ACC112 (cell line): ENCODE measurements around the gene HES7.
"Not testable (repeated sequence)": the region's sequence is repeated elsewhere in the genome, so short reads cannot be mapped to it uniquely, and the experiment has no call there.

Source experiments
- H2AFZ ChIP-seq: fragments of 200-600 bp; sonication (generic); one replicate; pipeline ENCODE4 v1.6.0; 2017; ENCODE audit warnings: antibody characterized with exemption, low read length; ENCODE audit not compliant: unreplicated experiment
- H3K27ac ChIP-seq: fragments of 200-600 bp; sonication (generic); 2 replicates; pipeline ENCODE4 v1.5.1; 2014; ENCODE audit warnings: low read depth, mild to moderate bottlenecking, antibody characterized with exemption, low read length, moderate library complexity
- H3K27me3 ChIP-seq: fragments of 200-600 bp; sonication (generic); 2 replicates; pipeline ENCODE4 v1.6.1; 2014; ENCODE audit warnings: mild to moderate bottlenecking, antibody characterized with exemption, low read length, moderate library complexity, mixed read lengths; ENCODE audit not compliant: insufficient read depth
- H3K36me3 ChIP-seq: fragments of 200-600 bp; sonication (generic); 2 replicates; pipeline ENCODE4 v1.6.1; 2016; ENCODE audit warnings: mild to moderate bottlenecking, antibody characterized with exemption, low read length, moderate library complexity, mixed read lengths; ENCODE audit not compliant: insufficient read depth
- H3K4me1 ChIP-seq: fragments of 200-600 bp; sonication (generic); one replicate; pipeline ENCODE4 v1.6.1; 2016; ENCODE audit warnings: low read length, mixed read lengths; ENCODE audit not compliant: insufficient read depth, unreplicated experiment, control insufficient read depth
- H3K4me3 ChIP-seq: fragments of 200-600 bp; sonication (generic); 2 replicates; pipeline ENCODE4 v1.5.1; 2014; ENCODE audit warnings: mild to moderate bottlenecking, low read depth, low read length
- H3K79me2 ChIP-seq: fragments of 200-600 bp; sonication (generic); one replicate; pipeline ENCODE4 v1.6.0; 2016; ENCODE audit warnings: low read length; ENCODE audit not compliant: control insufficient read depth, unreplicated experiment, insufficient read depth

HES7 gene

DNA sequence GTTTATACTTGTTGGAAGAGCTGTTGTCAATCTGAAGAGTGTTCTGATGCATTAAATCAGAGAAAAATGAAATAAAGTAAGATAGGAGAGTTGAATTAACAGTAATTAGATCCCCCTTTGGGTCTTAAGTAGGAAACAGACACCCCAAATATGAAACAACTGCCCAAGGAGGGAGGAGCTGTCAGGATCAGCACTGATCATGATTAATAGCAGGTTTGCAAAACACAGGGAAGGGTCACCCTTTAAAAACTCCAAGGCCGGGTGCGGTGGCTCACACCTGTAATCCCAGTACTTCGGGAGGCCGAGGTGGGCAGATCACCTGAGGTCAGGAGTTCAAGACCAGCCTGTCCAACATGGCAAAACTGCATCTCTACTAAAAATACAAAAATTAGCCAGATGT is 16.9 kb downstream of the HES7 start:
- not testable (repeated sequence) for H3K27ac ChIP-seq, H2AFZ ChIP-seq, H3K36me3 ChIP-seq, H3K79me2 ChIP-seq, H3K4me3 ChIP-seq
- Histone ChIP-seq H3K27me3 (peaks cover 11% of the 10 kb centered on the region), H3K4me1 (peaks cover 13% of the 10 kb centered on the region)

GRCh38 chr17:8105957-8106398 is 17.9 kb downstream of the HES7 start:
- Histone ChIP-seq H3K27ac (no peak overlapping the region), H3K79me2 (no peaks in the 10 kb centered on the region), H3K36me3 (no peaks in the 10 kb centered on the region), H3K4me1 (peaks cover 13% of the 10 kb centered on the region), H3K4me3 (no peak overlapping the region), H2AFZ (peak overlapping the region; percentile 14), H3K27me3 (peaks cover 5% of the 10 kb centered on the region; the same call in 1 of the 2 replicates)

- Histone ChIP-seq H3K4me3 (no peak overlapping the region), H3K4me1 (peaks cover 13% of the 10 kb centered on the region), H3K27ac (no peak overlapping the region), H2AFZ (no peak overlapping the region), H3K27me3 (peaks cover 3% of the 10 kb centered on the region; the same call in 1 of the 2 replicates), H3K36me3 (no peaks in the 10 kb centered on the region), H3K79me2 (no peaks in the 10 kb centered on the region)
These were observed 19.0 kb downstream of the HES7 start for GRCh38 chr17:8104911-8105310.

- no peak overlapping the region for H3K27ac ChIP-seq
These were observed 20.4 kb downstream of the HES7 start for GRCh38 chr17:8103549-8103948.

GRCh38 chr17:8101721-8102120 is 22.2 kb downstream of the HES7 start:
- peaks cover 13% of the 10 kb centered on the region for H3K4me1 ChIP-seq
- no peak overlapping the region for H3K27ac ChIP-seq
- H3K36me3 ChIP-seq: no peaks in the 10 kb centered on the region
- no peak overlapping the region for H3K4me3 ChIP-seq
- no peaks in the 10 kb centered on the region for H3K27me3 ChIP-seq
- H2AFZ ChIP-seq: no peak overlapping the region
- H3K79me2 ChIP-seq: no peaks in the 10 kb centered on the region

More at GRCh38 chr17:8103549-8103948, 20.4 kb downstream of the HES7 start:
- no peak overlapping the region for H2AFZ ChIP-seq
- H3K27me3 ChIP-seq: no peaks in the 10 kb centered on the region
- no peaks in the 10 kb centered on the region for H3K36me3 ChIP-seq
- H3K4me1 ChIP-seq: peaks cover 13% of the 10 kb centered on the region
- no peak overlapping the region for H3K4me3 ChIP-seq
- no peaks in the 10 kb centered on the region for H3K79me2 ChIP-seq

- no peaks in the 10 kb centered on the region for H3K27me3 ChIP-seq
- H2AFZ ChIP-seq: no peak overlapping the region
- no peaks in the 10 kb centered on the region for H3K36me3 ChIP-seq
- H3K27ac ChIP-seq: no peak overlapping the region
- H3K4me1 ChIP-seq: peaks cover 9% of the 10 kb centered on the region
- no peaks in the 10 kb centered on the region for H3K79me2 ChIP-seq
- H3K4me3 ChIP-seq: no peak overlapping the region
These were observed 23.1 kb downstream of the HES7 start for GRCh38 chr17:8100763-8101162.

GRCh38 chr17:8100111-8100510 is 23.8 kb downstream of the HES7 start:
- Histone ChIP-seq H3K27ac (no peak overlapping the region), H3K4me1 (peaks cover 9% of the 10 kb centered on the region), H3K79me2 (no peaks in the 10 kb centered on the region), H3K27me3 (no peaks in the 10 kb centered on the region), H3K36me3 (no peaks in the 10 kb centered on the region), H2AFZ (no peak overlapping the region), H3K4me3 (no peak overlapping the region)

- Histone ChIP-seq H3K79me2 (no peaks in the 10 kb centered on the region), H3K4me1 (peaks cover under 1% of the 10 kb centered on the region), H2AFZ (no peak overlapping the region), H3K27ac (no peak overlapping the region), H3K36me3 (no peaks in the 10 kb centered on the region), H3K27me3 (no peaks in the 10 kb centered on the region), H3K4me3 (no peak overlapping the region)
These were observed 27.4 kb downstream of the HES7 start for GRCh38 chr17:8096541-8096940.

GRCh38 chr17:8095361-8095760 is 28.5 kb downstream of the HES7 start:
- H3K36me3 ChIP-seq: no peaks in the 10 kb centered on the region
- no peaks in the 10 kb centered on the region for H3K27me3 ChIP-seq
- no peaks in the 10 kb centered on the region for H3K79me2 ChIP-seq
- no peak overlapping the region for H2AFZ ChIP-seq
- no peak overlapping the region for H3K27ac ChIP-seq
- no peak overlapping the region for H3K4me3 ChIP-seq
- peaks cover 12% of the 10 kb centered on the region for H3K4me1 ChIP-seq

DNA sequence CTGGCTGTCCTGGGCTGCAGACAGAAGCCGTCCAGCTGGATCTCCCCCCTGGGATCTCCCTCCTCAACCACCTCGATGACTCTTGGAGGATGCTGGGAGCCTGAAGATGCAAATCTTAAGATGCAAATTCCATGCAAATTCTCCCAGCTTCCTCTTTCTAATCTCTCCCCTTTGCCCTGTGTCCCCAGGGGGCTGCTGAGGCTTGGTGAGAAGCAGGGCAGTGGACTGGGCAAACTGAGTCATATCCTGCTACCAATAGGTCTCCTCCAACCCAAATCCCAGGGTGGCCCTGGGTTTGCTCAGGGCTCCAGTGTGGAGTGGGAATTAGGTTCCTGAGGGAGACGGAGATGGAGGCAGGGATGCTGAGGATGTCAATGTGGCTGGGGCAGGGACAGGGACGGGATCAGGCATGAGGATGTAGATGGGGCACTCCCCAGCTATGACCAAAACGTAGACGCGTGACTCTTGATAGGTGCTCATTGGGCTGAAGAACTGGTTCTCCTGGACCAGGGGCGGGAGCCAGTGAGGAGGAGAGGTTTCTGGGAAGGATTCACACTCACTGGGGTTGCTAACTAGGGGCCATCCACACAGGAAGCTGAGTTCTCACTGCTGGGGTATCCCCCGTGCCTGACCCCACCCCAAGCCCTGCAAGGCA is 32.7 kb downstream of the HES7 start:
- Histone ChIP-seq H3K79me2 (no peaks in the 10 kb centered on the region), H3K4me3 (no peak overlapping the region), H3K27ac (no peak overlapping the region), H2AFZ (no peak overlapping the region), H3K36me3 (no peaks in the 10 kb centered on the region), H3K4me1 (peaks cover 13% of the 10 kb centered on the region), H3K27me3 (peaks cover 23% of the 10 kb centered on the region)

- no peak overlapping the region for H3K4me3 ChIP-seq
- no peak overlapping the region for H3K27ac ChIP-seq
- H3K79me2 ChIP-seq: no peaks in the 10 kb centered on the region
- no peak overlapping the region for H2AFZ ChIP-seq
- H3K36me3 ChIP-seq: no peaks in the 10 kb centered on the region
- H3K27me3 ChIP-seq: peaks cover 24% of the 10 kb centered on the region
- peaks cover 13% of the 10 kb centered on the region for H3K4me1 ChIP-seq
These were observed 34.2 kb downstream of the HES7 start for GRCh38 chr17:8089728-8090127.
